GM20000 (cell line): Measurements from ENCODE around the gene FAM43A.

Experiments used
- DNase-seq: peaks from one replicate; pipeline ENCODE4 v3.0.0; 2012; ENCODE audit warnings: low spot score
- TF ChIP-seq, protein P1 (sequence below): IDR thresholded peaks from 2 replicates; pipeline ENCODE4 v1.5.1; 2012; ENCODE audit warnings: mild to moderate bottlenecking, control low read depth; ENCODE audit errors: extremely low read depth, missing control alignments

FAM43A gene

DNA sequence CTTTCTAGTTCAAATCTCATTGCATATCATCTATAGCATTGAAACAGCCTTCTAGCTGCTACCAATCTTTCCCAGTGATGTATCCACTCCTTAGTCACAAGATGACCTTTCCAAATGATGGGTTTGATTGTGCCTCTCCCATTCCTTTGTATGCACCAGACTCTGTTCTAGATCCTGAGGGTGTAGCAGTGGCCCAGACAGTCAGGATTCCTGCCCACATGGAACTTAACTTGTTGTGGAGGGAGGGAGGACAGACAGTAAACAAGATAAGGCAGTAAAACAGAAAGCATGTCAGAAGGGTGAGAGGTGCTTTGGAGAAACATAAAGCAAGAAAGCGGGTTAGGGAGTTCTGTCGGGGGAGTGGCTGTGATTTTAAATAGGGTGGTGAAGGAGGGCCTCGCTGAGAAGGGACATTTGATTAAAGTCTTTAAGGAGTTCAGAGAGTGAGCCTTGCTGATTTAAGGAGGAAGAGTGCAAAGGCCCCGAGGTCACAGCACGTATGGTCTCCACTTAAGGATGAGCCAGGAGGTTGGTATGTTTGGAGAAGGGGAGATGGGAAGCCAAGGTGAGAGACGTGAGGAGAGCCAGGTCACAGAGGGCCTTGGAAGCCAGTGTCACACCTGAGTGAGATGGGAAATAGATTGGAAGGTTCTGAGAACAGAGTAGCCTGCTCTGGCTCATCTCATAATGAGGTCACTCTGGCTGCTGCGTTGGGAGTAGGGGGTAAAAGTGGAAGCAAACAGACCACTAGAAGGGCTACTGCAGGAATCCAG, 38.3 kb downstream of the FAM43A start:
- no peak for DNase-seq

GRCh38 chr3:194725346-194725745, 39.7 kb downstream of the FAM43A start:
- TF ChIP-seq, protein P1, sequence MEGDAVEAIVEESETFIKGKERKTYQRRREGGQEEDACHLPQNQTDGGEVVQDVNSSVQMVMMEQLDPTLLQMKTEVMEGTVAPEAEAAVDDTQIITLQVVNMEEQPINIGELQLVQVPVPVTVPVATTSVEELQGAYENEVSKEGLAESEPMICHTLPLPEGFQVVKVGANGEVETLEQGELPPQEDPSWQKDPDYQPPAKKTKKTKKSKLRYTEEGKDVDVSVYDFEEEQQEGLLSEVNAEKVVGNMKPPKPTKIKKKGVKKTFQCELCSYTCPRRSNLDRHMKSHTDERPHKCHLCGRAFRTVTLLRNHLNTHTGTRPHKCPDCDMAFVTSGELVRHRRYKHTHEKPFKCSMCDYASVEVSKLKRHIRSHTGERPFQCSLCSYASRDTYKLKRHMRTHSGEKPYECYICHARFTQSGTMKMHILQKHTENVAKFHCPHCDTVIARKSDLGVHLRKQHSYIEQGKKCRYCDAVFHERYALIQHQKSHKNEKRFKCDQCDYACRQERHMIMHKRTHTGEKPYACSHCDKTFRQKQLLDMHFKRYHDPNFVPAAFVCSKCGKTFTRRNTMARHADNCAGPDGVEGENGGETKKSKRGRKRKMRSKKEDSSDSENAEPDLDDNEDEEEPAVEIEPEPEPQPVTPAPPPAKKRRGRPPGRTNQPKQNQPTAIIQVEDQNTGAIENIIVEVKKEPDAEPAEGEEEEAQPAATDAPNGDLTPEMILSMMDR: no peak
- no peak for DNase-seq

More for the DNA sequence above, 38.3 kb downstream of the FAM43A start:
- TF ChIP-seq, protein P1: no peak

GRCh38 chr3:194727435-194728128, 41.9 kb downstream of the FAM43A start:
- no peak for DNase-seq
- TF ChIP-seq, protein P1: no peak

DNA sequence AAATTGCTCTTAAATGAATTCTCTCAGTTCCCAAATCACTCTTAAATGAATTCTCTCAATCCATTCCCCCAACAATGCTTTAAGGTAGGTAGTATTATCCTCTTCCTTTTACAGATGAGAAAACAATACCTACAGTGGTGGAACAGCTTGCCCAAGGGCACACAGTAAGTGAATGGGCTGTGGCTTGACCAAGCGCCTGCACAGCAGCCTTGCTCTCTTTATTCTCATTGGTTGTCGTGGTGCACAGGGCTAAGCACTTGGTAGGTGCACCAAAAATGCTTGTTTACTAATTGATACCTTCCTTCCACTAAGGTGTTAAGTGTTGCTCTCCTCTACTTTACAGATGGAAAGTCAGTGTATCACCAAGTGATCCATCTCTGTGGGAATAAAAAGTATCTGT, 43.3 kb downstream of the FAM43A start:
- TF ChIP-seq, protein P1: no peak
- DNase-seq: no peak

DNA sequence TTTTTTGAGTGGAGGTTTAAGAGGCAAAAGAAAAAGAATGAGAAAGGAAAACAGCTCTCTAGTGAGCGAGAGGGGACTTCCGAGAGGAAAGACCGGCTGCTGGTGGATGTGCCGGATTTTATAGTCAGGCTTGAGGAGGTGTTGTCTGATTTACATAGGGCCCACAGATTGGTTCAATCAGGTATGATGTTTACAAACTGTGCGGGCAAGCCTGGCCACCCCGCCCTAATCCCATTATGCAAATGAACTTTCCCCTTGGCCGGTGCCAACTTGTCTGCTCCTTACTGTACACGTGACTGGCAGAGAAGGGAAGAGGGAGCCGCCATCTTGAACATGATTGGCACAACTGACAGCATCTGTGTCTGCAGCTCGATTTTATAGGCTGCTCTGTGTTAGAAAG, 44.7 kb downstream of the FAM43A start:
- TF ChIP-seq, protein P1: no peak
- DNase-seq: no peak

- no peak for DNase-seq
- TF ChIP-seq, protein P1: no peak
These were observed 45.9 kb downstream of the FAM43A start for GRCh38 chr3:194731506-194732073.

GRCh38 chr3:194732617-194733016, 46.9 kb downstream of the FAM43A start:
- no peak for DNase-seq
- TF ChIP-seq, protein P1: no peak
